ENCODE data around the gene CCDC81.
"Not testable (repeated sequence)": the region's sequence is repeated elsewhere in the genome, so short reads cannot be mapped to it uniquely, and the experiment has no call there.

Gene CCDC81

GRCh38 chr11:86386746-86387145 lies 12.1 kb downstream of the CCDC81 start:
- DNase-seq (ENCODE audit: low read depth in 2 of 3, low spot score in 2 of 3) = no peak

- DNase-seq (ENCODE audit: low read depth in 2 of 3, low spot score in 2 of 3) = no peak
These were observed 13.5 kb downstream of the CCDC81 start for GRCh38 chr11:86388198-86388597.

- no peak for DNase-seq (ENCODE audit: low read depth in 2 of 3, low spot score in 2 of 3)
These were observed 15.8 kb downstream of the CCDC81 start for GRCh38 chr11:86390487-86390886.

GRCh38 chr11:86395061-86395551 lies 20.4 kb downstream of the CCDC81 start:
- no peak for DNase-seq (ENCODE audit: low read depth in 2 of 3, low spot score in 2 of 3)

- no peak for DNase-seq (ENCODE audit: low read depth in 2 of 3, low spot score in 2 of 3)
These were observed 21.7 kb downstream of the CCDC81 start for GRCh38 chr11:86396396-86396795.

- DNase-seq (ENCODE audit: low read depth in 2 of 3, low spot score in 2 of 3) = no peak
These were observed 22.7 kb downstream of the CCDC81 start for GRCh38 chr11:86397351-86397750.

- DNase-seq (ENCODE audit: low read depth in 2 of 3, low spot score in 2 of 3) = no peak
These were observed 23.4 kb downstream of the CCDC81 start for GRCh38 chr11:86398106-86398505.

- DNase-seq (ENCODE audit: low read depth in 2 of 3, low spot score in 2 of 3) = no peak
These were observed 28.8 kb downstream of the CCDC81 start for GRCh38 chr11:86403458-86403857.

GRCh38 chr11:86408845-86409244 lies 34.2 kb downstream of the CCDC81 start:
- no peak for DNase-seq (ENCODE audit: low read depth in 2 of 3, low spot score in 2 of 3)

- DNase-seq (ENCODE audit: low read depth in 2 of 3, low spot score in 2 of 3) = no peak
These were observed 39.3 kb downstream of the CCDC81 start for GRCh38 chr11:86414032-86414431.

- no peak for DNase-seq (ENCODE audit: low read depth in 2 of 3, low spot score in 2 of 3)
These were observed 40.3 kb downstream of the CCDC81 start for GRCh38 chr11:86415026-86415425.

GRCh38 chr11:86416494-86416893 lies 41.8 kb downstream of the CCDC81 start:
- DNase-seq (ENCODE audit: low read depth in 2 of 3, low spot score in 2 of 3) = no peak

- not testable (repeated sequence) for DNase-seq (ENCODE audit: low read depth in 2 of 3, low spot score in 2 of 3)
These were observed 42.3 kb downstream of the CCDC81 start for GRCh38 chr11:86416951-86417350.

- no peak for DNase-seq (ENCODE audit: low read depth in 2 of 3, low spot score in 2 of 3)
These were observed 43.4 kb downstream of the CCDC81 start for GRCh38 chr11:86418106-86418505.

GRCh38 chr11:86418513-86418912 lies 43.8 kb downstream of the CCDC81 start:
- DNase-seq (ENCODE audit: low read depth in 2 of 3, low spot score in 2 of 3) = no peak

- no peak for DNase-seq (ENCODE audit: low read depth in 2 of 3, low spot score in 2 of 3)
These were observed 44.2 kb downstream of the CCDC81 start for GRCh38 chr11:86418917-86419316.

- no peak for DNase-seq (ENCODE audit: low read depth in 2 of 3, low spot score in 2 of 3)
These were observed 47.3 kb downstream of the CCDC81 start for GRCh38 chr11:86421946-86422345.

GRCh38 chr11:86422371-86422770 lies 47.7 kb downstream of the CCDC81 start:
- no peak for DNase-seq (ENCODE audit: low read depth in 2 of 3, low spot score in 2 of 3)

- not testable (repeated sequence) for DNase-seq (ENCODE audit: low read depth in 2 of 3, low spot score in 2 of 3)
These were observed 48.8 kb downstream of the CCDC81 start for GRCh38 chr11:86423488-86423887.

GRCh38 chr11:86427441-86427840 lies 52.8 kb downstream of the CCDC81 start:
- DNase-seq (ENCODE audit: low read depth in 2 of 3, low spot score in 2 of 3) = no peak

GRCh38 chr11:86431258-86431657 lies 56.6 kb downstream of the CCDC81 start:
- no peak for DNase-seq (ENCODE audit: low read depth in 2 of 3, low spot score in 2 of 3)

- not testable (repeated sequence) for DNase-seq (ENCODE audit: low read depth in 2 of 3, low spot score in 2 of 3)
These were observed 58.8 kb downstream of the CCDC81 start for GRCh38 chr11:86433361-86434095.

GRCh38 chr11:86435711-86436110 lies 61.0 kb downstream of the CCDC81 start:
- DNase-seq (ENCODE audit: low read depth in 2 of 3, low spot score in 2 of 3) = no peak
